ENCODE data around the gene USP13.
A peak's percentile ranks its signal among the peaks of the same experiment; 100 is the strongest.
"Not testable (repeated sequence)": the region's sequence is repeated elsewhere in the genome, so short reads cannot be mapped to it uniquely, and the experiment has no call there.

Gene USP13, protein sequence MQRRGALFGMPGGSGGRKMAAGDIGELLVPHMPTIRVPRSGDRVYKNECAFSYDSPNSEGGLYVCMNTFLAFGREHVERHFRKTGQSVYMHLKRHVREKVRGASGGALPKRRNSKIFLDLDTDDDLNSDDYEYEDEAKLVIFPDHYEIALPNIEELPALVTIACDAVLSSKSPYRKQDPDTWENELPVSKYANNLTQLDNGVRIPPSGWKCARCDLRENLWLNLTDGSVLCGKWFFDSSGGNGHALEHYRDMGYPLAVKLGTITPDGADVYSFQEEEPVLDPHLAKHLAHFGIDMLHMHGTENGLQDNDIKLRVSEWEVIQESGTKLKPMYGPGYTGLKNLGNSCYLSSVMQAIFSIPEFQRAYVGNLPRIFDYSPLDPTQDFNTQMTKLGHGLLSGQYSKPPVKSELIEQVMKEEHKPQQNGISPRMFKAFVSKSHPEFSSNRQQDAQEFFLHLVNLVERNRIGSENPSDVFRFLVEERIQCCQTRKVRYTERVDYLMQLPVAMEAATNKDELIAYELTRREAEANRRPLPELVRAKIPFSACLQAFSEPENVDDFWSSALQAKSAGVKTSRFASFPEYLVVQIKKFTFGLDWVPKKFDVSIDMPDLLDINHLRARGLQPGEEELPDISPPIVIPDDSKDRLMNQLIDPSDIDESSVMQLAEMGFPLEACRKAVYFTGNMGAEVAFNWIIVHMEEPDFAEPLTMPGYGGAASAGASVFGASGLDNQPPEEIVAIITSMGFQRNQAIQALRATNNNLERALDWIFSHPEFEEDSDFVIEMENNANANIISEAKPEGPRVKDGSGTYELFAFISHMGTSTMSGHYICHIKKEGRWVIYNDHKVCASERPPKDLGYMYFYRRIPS

GRCh38 chr3:179652447-179653095 lies at the start of gene USP13:
TSS of gene USP13 (plus strand) at chr3:179653040. CDS start at chr3:179653226, 186 bp downstream.
- peak; percentile 69 to 72 for DNase-seq

DNA sequence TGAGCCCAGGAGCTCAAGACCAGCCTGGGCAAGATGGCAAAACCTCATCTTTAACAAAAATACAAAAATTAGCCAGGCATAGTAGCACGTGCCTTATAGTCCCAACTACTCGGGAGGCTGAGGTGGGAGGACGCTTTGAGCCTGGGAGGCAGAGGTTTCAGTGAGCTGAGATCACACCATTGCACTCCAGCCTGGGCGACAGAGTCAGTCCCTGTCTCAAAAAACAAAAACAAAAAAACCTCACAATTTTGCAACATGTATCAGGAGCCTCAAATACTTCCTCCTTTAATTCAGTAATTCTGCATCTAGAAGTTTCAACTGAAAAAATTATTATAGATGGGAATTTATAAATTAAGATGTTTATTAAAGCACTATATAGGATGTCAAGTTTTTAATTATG lies 49.5 kb upstream of the USP13 start:
- no peak for DNase-seq

DNA sequence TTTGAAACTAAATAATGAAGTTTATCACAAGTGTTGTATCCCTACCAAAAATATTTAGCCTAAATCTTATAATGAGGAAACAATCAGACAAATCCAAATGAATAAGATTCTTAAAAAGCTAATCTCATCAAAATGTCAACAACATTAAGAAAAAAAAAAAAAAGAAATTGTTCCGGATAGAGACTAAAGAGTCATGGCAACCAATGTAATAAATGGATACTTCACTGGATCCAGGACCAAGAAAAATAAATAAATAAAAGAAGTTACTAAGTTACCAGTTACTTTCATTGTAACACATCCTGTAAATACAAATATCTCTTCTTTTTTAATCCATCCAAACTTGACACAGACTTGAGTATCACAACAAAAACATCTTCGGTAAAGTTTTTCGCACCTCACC lies 49.0 kb upstream of the USP13 start:
- DNase-seq: no peak

DNA sequence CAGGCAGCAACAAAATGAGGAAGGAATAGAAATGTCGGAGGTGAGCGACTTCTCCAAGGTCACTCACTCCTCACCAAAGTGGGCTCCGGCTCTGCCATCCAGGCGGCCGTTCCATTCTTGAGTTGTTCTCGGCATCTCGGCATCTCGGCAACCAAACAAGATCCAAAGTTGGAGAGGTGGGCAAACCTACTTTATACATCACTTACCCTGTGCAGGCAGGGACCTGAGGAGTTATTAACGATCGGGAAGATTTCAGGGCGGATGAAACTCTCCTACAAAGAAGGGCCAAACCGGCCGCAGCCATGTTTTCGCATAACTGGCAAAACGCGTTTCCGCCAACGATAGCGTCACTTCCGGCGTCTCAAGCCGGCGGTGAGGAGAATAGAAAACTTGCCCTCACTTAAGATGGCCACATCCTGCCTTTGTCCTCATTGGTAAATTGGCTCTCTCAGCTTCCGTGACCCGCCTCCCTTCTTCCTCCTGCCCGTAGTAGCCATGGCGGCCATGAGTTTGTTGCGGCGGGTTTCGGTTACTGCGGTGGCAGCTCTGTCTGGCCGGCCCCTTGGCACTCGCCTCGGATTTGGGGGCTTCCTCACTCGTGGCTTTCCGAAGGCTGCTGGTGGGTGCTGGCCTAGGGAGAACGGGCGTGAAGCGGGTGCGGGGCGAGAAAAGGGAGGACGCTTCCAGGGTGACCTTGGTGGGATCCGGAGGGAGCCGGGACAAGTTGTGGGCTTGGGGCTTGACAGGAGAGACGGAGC lies 48.3 kb upstream of the USP13 start, which contains the start of the genes MRPL47 and NDUFB5:
TSS of gene MRPL47 (minus strand) at position 318 of the 758 bp plus-strand sequence. CDS start at position 304, 14 bp downstream.
TSS of gene NDUFB5 (plus strand) at position 474 of the 758 bp plus-strand sequence. CDS start at position 496, 22 bp downstream.
- peak; percentile 92 for DNase-seq

GRCh38 chr3:179606534-179607085 lies 46.2 kb upstream of the USP13 start:
- DNase-seq: no peak

GRCh38 chr3:179608931-179609720 lies 43.7 kb upstream of the USP13 start:
- peak; percentile 35 to 36 for DNase-seq

DNA sequence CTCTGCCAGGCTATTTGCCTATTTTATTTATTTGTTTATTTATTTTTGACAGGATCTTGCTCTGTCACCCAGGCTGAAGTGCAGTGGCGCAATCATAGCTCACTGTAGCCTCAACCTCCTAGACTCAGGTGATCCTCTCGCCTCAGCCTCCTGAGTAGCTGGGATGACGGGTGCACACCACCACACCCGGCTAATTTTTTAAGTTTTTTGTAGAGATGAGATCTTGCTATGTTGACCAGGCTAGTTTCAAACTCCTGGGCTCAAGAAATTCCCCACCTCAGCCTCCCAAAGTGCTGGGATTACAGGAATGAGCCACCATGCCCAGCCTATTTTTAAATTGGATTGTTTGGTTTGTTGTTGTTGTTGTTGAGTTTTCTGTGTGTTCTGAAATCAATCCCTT lies 42.8 kb upstream of the USP13 start:
- no peak for DNase-seq

DNA sequence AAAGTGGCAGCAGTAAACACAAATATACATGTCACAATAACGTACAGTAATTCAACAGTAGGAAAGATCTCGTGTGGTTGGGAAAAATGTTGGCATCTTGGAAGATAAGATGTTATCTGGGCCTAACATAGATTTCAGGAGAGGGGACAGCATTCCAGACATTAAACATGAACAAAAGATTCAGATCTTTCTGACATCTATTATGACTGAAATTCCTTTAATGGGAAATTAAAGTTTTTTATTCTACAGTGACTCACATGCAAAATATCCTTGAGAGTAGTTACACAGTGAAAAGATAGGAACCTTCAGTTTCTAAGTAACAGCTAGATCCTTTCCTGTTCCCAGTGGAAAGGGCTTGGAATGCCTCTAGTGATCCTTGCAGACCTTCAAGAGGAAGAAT lies 39.0 kb upstream of the USP13 start:
- no peak for DNase-seq

- DNase-seq: no peak
Measured at GRCh38 chr3:179615458-179616173, 37.2 kb upstream of the USP13 start.

DNA sequence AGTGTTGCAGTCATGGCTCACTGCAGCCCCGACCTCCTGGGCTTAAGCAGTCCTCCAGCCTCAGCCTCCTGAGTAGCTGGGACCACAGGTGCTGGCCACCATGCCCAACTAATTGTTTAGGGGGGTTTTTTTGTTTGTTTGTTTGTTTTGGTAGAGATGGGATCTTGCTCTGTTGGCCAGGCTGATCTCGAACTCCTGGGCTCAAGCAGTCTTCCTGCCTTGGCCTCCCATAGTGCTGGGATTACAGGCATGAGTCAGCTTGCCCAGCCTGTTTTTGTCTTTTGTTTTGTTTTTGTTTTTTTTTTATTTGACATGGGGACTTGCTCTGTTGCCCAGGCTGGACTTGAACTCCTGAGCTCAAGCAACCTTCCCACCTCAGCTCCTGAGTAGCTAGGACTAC lies 30.8 kb upstream of the USP13 start:
- DNase-seq: no peak

DNA sequence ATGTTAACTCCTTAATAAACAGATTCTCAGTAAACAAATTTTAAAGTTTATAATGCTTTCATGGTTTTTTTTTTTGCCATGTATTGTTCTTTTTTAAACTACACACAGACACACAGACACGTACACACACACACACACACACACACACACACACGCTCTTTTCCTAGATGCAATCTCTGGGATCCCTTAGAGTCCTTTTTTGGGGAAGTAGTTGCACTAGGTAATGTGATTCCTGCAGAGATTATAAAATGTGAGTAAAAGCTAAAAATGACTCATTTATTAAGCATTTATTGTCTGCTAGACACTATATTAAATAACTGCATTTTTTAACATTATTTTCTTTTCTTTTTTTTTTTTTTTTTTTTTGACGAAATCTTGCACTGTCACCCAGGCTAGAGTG lies 28.4 kb upstream of the USP13 start:
- no peak for DNase-seq

DNA sequence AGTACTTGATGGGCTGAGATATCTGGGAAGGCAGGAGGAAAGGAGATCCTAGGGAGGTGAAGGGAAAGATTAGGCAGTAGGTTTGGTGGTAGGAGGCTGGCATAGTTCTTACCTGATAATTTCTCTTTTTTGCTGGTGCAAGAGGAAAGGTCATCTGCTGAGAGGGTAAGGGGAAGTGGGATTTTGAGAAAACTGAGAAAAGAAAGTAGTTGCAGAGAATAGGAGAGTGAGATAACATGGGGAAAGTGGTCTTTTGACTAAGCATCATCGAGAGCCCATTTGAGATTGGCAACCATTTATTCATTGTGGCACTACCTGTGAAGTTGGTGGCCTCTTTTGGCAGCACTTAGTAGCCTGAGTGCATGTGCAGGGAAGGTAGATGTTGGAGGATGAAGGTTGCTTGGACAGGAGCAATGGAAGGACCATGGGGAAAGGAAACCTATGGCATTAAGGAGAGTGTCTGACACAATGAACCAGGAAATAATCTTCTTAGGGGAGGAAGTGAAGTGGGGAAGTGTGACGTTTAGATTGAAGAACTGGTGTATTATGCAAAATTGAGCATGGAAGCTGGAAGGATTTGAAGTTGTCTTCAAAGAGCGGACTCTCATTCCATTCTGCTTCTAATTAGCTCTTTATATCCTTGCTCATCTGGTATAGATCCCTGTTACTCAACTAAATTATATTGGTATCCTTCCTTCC lies 21.9 kb upstream of the USP13 start:
- DNase-seq: no peak

- no peak for DNase-seq
Measured at GRCh38 chr3:179640469-179640868, 12.4 kb upstream of the USP13 start.

DNA sequence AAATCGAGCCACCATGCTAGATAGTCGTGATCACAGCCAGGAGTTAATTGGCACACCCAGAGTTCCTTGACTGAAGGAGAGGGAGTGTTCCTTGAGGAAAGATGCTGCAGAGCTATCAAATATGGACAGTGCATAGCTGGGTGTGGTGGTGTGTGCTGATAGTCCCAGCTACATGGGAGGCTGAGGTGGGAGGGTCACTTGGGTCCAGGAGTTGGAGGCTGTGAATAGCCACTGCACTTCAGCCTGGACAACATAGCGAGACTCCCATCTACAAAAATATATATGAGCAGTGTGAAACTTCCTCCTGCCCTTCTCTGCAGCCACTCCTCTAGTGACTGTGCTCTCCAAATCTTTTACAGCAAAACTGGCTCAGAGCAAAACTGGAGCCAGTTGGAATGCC lies 10.0 kb upstream of the USP13 start:
- no peak for DNase-seq

GRCh38 chr3:179643837-179644236 lies 9.0 kb upstream of the USP13 start:
- not testable (repeated sequence) for DNase-seq

GRCh38 chr3:179646177-179646576 lies 6.7 kb upstream of the USP13 start:
- DNase-seq: no peak

DNA sequence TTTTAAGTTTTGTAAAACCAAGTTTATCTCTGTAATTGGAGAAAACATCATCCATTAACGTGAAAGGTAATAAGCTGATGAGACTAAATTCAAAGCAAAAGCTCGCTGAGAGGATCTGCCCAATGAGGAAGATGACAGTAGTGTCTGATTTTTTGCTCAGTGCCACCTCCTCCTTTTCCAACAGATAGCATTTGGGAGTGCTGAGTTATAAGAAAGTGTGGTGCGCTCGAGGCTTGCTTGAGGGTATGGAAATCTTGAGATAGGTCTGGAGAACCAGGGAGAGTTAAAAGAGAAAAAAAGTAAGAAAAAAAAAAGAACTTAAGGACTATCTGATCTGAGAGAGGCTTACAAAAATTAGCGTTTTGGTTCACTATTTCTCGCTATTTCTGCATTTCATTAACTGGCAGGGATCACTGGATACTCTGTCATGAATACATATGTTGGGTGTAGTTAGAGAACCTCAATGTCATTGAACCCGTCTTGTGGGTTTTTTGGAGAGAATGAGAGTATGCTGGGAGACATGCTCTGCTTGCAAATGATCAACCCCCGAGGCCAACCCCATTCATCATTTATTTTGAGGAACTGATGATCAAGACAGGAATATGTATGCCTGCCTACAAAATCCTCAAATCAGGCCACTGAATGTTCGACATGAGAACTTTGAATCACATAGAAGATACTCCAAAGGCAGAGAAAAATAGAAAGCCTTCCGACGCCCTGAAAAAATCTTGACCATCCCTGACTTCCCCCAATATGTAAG lies 973 bp upstream of the USP13 start:
- no peak for DNase-seq

GRCh38 chr3:179653096-179653797 lies 407 bp downstream of the USP13 start:
- DNase-seq: peak; percentile 76 to 81
